GM21390 (cell line): ENCODE data around the gene LAMA2.

Experiments
- ATAC-seq: cut with Tn5 transposase; IDR thresholded peaks from one replicate; pipeline ENCODE4 v1.9.1; 2021; ENCODE audit not compliant: unreplicated experiment

LAMA2 gene

GRCh38 chr6:129297592-129297991 is 414.7 kb downstream of the LAMA2 start:
- no peak for ATAC-seq

GRCh38 chr6:129302671-129303070 is 419.7 kb downstream of the LAMA2 start:
- ATAC-seq, result no peak

DNA sequence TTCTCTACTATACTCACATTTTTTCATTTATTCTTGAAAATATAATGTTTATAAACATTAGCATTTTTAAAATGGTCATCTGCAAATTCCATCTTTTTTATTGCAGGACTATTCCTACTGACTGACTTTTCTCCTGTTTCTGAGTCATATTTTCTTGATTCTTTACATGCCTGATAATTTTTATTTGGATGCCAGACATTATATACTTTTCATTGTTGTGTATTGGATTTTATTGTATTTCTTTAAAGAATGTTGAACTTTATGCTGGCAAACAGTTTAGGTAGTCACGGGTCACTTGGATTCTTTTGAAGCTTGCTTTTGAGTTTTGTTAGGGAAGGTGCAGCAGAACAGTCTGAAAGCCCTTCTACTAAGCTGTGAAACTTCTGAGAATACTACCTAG is 423.9 kb downstream of the LAMA2 start:
- no peak for ATAC-seq

DNA sequence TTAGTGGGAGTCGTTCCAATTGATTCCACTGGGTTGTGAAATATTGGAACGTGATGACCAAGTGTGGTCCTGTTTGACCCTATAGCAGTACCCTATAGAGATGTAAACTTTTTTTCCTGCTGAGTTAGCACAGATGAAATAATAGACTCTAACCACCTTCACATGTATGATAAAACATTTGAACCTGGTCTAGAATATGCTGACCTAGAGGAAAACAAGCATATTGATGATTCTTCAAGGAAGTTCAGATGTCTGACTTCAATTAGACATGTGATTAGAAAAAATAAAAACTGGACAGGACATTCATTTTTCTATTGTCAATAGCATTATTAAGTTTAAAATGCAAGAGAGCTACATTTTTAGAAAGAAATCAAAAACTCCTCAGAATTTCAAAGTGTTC is 424.9 kb downstream of the LAMA2 start:
- ATAC-seq, result no peak

- ATAC-seq, result no peak
Observed at GRCh38 chr6:129309154-129309553, 426.2 kb downstream of the LAMA2 start.

GRCh38 chr6:129312880-129313279 is 429.9 kb downstream of the LAMA2 start:
- no peak for ATAC-seq

- ATAC-seq, result no peak
Observed at GRCh38 chr6:129314575-129314974, 431.6 kb downstream of the LAMA2 start.

- ATAC-seq, result no peak
Observed at GRCh38 chr6:129317931-129318820, 435.2 kb downstream of the LAMA2 start.

DNA sequence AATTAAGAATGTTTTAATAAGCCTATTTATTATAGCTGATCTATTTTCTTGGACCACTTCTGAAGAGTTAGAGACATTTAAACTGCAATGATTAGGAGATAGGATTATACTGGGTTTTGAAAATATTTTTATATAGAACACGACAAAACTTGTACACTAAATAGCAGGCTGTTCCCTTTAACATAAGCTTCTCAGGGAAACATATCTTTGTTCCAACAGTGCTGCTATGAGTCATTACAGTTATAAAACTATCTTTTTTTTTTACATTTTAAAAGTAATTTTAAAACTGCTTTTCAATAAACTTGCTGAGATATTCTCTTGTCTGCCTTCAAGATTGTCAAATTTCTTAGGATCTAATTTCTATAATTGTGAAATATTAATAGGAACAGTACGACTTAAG is 438.0 kb downstream of the LAMA2 start:
- no peak for ATAC-seq

GRCh38 chr6:129321303-129321702 is 438.4 kb downstream of the LAMA2 start:
- ATAC-seq, result no peak

DNA sequence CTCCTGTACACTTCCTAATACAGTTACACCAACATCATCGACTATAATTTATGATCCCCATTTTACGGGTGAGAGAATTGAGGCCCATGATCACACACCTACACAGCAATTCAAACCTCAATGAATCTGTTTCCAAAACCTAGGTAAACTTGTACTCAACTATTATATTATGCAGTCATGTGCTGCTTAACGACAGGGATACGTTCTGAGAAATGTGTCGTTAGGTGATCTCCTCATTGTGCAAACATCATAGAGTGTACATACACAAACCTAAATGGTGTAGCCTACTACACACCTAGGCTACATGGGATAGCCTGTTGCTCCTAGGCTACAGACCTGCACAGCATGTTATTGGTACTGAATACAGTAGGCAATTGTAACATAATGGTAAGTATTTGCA is 441.4 kb downstream of the LAMA2 start:
- ATAC-seq, result no peak

- no peak for ATAC-seq
Observed at GRCh38 chr6:129329678-129330077, 446.7 kb downstream of the LAMA2 start.

- no peak for ATAC-seq
Observed at GRCh38 chr6:129331450-129332138, 448.7 kb downstream of the LAMA2 start.

DNA sequence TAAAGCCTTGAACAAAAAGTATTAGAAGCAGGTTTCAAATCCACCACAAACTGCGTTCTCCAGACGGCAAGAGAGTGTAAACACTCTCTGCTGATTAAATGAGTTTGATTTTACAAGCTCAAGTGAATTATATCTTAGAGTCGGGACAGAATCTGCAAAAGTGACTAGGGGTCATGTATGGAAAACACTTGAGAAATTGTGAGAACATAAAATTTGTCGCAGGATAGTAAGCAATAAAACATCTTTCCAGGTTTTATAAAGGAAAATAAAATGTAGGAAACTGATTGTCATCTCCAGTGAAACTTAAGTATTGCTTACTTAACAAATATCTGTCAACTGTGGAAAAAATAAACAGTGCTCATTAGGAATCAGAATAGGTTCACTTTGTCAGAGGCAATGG is 452.9 kb downstream of the LAMA2 start:
- no peak for ATAC-seq

GRCh38 chr6:129338683-129339082 is 455.7 kb downstream of the LAMA2 start:
- ATAC-seq, result no peak

- no peak for ATAC-seq
Observed at GRCh38 chr6:129340983-129341382, 458.0 kb downstream of the LAMA2 start.

DNA sequence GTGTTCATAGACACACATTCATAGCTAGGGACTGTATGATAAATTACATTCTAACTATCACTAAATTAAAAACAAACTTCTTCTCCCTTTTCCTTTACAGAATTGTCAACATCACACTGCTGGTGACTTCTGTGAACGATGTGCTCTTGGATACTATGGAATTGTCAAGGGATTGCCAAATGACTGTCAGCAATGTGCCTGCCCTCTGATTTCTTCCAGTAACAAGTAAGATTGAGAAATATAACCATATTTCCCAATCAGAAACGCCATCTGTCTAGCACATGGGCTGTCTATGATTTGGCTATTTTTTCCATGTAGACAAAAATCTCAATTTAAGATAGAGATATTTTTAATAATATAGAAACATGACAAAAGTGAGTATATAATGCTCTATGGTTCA is 459.3 kb downstream of the LAMA2 start:
- no peak for ATAC-seq

- ATAC-seq, result no peak
Observed at GRCh38 chr6:129342796-129343195, 459.9 kb downstream of the LAMA2 start.

DNA sequence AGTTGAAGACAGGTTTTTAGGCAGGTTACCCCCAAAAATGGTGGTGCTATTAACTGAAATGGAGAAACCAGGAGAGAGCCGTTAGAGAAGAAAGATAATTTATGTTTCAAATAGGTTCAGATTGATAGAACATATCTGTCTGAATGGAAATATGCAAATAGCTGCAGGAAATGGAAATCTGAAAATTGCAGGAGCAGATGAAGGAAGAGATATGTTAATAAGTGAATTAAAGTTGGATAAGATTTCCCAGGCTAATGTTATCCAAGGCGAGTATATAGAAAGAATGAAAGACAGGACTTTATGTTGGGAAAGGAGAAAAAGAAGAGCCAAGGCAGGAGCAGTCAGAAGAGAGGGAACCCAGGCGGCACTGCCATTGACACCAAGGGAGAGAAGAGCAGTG is 461.4 kb downstream of the LAMA2 start:
- ATAC-seq, result no peak

DNA sequence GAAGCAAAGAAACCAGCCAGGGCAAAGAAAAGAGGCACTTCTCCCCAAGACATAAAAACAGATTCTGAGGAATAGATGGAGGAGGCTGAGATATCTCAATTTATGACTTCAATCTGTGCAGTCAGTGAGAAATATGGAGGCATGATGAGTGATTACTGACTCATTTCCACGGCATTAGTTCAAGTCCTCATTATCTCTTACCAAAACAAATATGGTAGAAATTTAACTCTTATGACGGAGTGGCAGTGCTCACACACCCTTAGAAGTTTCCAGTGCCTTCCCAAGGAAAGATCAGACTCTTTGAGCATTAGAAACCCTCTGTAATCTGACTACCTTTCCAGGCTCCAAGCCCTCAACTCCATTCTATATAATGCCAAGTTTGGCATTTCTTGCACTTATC is 463.0 kb downstream of the LAMA2 start:
- no peak for ATAC-seq

DNA sequence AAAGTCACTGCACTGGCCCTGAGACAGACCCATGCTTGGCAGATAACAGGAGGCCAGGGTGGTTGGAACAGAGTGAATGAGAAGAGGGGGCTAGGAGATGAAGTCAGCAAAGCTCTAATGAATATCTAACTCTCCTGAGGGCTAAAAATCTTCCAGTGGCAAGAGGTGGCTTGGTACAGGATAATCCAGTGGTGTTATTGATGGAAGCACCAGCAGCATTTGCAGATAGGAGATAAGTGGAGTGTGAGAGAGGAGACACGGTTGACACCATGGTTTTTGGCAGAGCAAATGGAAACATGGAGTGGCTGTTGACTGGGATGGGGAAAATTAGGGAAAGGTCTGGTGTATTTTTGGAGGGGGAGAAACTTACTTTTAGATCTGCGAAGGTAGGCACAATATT is 464.0 kb downstream of the LAMA2 start:
- ATAC-seq, result no peak

DNA sequence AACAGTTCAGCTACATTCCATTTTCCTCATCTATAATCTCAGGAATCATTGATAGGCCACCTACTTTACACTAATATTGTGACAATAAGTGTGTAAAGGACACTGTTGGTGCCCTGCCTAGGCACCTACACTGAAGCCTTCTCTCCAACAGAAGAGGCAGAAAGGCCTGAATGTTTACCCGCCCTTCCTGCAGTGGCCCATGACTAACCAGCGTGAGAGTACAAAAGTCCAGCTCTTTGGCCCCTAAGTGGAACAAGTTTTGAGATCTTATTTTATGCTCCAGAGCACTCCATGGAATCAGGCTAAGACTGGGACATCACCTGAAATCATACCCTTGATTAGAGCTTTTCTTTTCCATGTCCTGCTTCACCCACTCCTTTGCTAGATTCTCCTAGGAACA is 467.3 kb downstream of the LAMA2 start:
- ATAC-seq, result no peak
